Psoas muscle (tissue), 8 donors: ENCODE data around the gene GPATCH8. TPM values are rescaled to one million over a fixed set of nuclear protein-coding genes. Genes with fewer than 3 reads are reported as not detected.

ENCODE experiments used
- ATAC-seq, 4 donors: fragments of 200-7000 bp; cut with Tn5 transposase; one replicate each; pipeline ENCODE4 v1.9.1; 2020; ENCODE audit warnings: moderate library complexity in 3 of 4, mild to moderate bottlenecking in 2 of 4
- DNase-seq, 2 donors: peaks; one replicate each; pipeline ENCODE4 v3.0.0-alpha.2; 2020
- H3K27ac ChIP-seq: fragments of 200-600 bp; one replicate; pipeline ENCODE4 v1.8.0; 2022
- H3K27me3 ChIP-seq, 3 donors: fragments of 200-600 bp in 1 of 3; one replicate each; pipeline versions ENCODE4 v1.6.1 to v1.8.0; 2013 to 2022; ENCODE audit warnings: low read length in 2 of 3, mild to moderate bottlenecking in 2 of 3, moderate library complexity in 1 of 3; ENCODE audit not compliant: insufficient read depth in 3 of 3
- H3K36me3 ChIP-seq, 2 donors: fragments of 200-600 bp in 1 of 2; one replicate each; pipeline versions ENCODE4 v1.6.1 to v1.8.0; 2013 to 2022; ENCODE audit warnings: low read depth in 1 of 2, mild to moderate bottlenecking in 1 of 2, moderate library complexity in 1 of 2; ENCODE audit not compliant: insufficient read depth in 1 of 2
- H3K4me1 ChIP-seq: fragments of 200-600 bp; one replicate; pipeline ENCODE4 v1.8.0; 2022
- H3K4me3 ChIP-seq: fragments of 200-600 bp; one replicate; pipeline ENCODE4 v1.8.0; 2022; ENCODE audit warnings: mild to moderate bottlenecking
- H3K9me3 ChIP-seq: fragments of 200-600 bp; one replicate; pipeline ENCODE4 v1.8.0; 2022
- WGBS, 3 donors: extraction: QIAGEN DNeasy Blood & Tissue Kit; methylation state at CpG; one replicate each; pipeline versions ENCODE4 v1.1.6 to v1.1.7; 2013; 5-methylcytosine and 5-hydroxymethylcytosine counted together
- intact Hi-C, 2 donors: fragments of 100-400 bp; cut with DNase I; formaldehyde crosslinking; loops; one replicate each; pipeline versions ENCODE4 v1.11.0 to v1.14.2; 2022
- polyA plus RNA-seq, 3 donors: library from polyadenylated mRNA; stranded (reverse); fragments of 200-250 nt; gene quantifications; one replicate each; pipeline ENCODE4 v1.2.3, GENCODE V29; 2013
- total RNA-seq, 4 donors: library from RNA; stranded (reverse); fragmentation: NEBNext Ultra II Directional in 2 of 4; extraction: Animal tissue kit (Norgen Biotek cat#: 25700) in 2 of 4; gene quantifications; one replicate each; pipeline versions ENCODE4 v1.2.1 to v1.2.4, GENCODE V29; 2021 to 2023
- TF ChIP-seq, protein P1 (sequence below): fragments of 200-600 bp; IDR thresholded peaks from one replicate; pipeline ENCODE4 v1.8.0; 2022; ENCODE audit warnings: antibody characterized with exemption
- donor health status: healthy with polysubstance abuse.
- donor health status: DM: no; HTN: no; CAD: no; lungs with moderate emphysema.
- donor health status: Bipolar disorder and iron deficiency.
- donor health status: healthy.
- donor health status: DM: yes; HTN: yes; CAD: no.
- donor health status: DM: no; HTN: no; CAD: no.
- donor health status: DM: no; HTN: no; CAD: no.
- donor health status: DM: yes; HTN: yes; CAD: no.

Gene GPATCH8
- total and polyA plus RNA-seq, 7 donors = 5.7 to 28.1 (median 19.0) TPM

- Histone ChIP-seq H3K4me3 (peak overlapping the region; percentile 86), H3K36me3 (no peaks in the 10 kb centered on the region), H3K27me3 (no peaks in the 10 kb centered on the region), H3K27ac (peak overlapping the region; percentile 91), H3K4me1 (peaks cover 65% of the 10 kb centered on the region), H3K9me3 (no peaks in the 10 kb centered on the region)
- no peak for ATAC-seq
- intact Hi-C loops = loop anchor here (5.0 to 10.0 kb wide), 3 partner anchors 62 to 277 kb away; no protein-coding TSS in a partner anchor
- DNase-seq = no peak
- WGBS, 3 donors = 3 to 29% (median 14%) methylated on average over 1 of the region's 1 CpG
- TF ChIP-seq, protein P1, sequence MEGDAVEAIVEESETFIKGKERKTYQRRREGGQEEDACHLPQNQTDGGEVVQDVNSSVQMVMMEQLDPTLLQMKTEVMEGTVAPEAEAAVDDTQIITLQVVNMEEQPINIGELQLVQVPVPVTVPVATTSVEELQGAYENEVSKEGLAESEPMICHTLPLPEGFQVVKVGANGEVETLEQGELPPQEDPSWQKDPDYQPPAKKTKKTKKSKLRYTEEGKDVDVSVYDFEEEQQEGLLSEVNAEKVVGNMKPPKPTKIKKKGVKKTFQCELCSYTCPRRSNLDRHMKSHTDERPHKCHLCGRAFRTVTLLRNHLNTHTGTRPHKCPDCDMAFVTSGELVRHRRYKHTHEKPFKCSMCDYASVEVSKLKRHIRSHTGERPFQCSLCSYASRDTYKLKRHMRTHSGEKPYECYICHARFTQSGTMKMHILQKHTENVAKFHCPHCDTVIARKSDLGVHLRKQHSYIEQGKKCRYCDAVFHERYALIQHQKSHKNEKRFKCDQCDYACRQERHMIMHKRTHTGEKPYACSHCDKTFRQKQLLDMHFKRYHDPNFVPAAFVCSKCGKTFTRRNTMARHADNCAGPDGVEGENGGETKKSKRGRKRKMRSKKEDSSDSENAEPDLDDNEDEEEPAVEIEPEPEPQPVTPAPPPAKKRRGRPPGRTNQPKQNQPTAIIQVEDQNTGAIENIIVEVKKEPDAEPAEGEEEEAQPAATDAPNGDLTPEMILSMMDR = no peak
Measured at GRCh38 chr17:44499722-44500121, 3.5 kb downstream of the GPATCH8 start.

GRCh38 chr17:44496815-44497214 lies 6.4 kb downstream of the GPATCH8 start:
- no peaks in the 10 kb centered on the region for H3K9me3 ChIP-seq
- TF ChIP-seq, protein P1 = no peak
- H3K4me3 ChIP-seq = no peak overlapping the region
- intact Hi-C loops = no loop called here
- H3K4me1 ChIP-seq = peaks cover 70% of the 10 kb centered on the region
- DNase-seq = no peak
- no peak overlapping the region for H3K27ac ChIP-seq
- H3K27me3 ChIP-seq = no peaks in the 10 kb centered on the region
- ATAC-seq = no peak
- no peaks in the 10 kb centered on the region for H3K36me3 ChIP-seq
- WGBS, 3 donors = 78 to 87% (median 82%) methylated on average over 2 of the region's 2 CpGs

GRCh38 chr17:44493339-44493738 lies 9.9 kb downstream of the GPATCH8 start:
- TF ChIP-seq, protein P1 = no peak

DNA sequence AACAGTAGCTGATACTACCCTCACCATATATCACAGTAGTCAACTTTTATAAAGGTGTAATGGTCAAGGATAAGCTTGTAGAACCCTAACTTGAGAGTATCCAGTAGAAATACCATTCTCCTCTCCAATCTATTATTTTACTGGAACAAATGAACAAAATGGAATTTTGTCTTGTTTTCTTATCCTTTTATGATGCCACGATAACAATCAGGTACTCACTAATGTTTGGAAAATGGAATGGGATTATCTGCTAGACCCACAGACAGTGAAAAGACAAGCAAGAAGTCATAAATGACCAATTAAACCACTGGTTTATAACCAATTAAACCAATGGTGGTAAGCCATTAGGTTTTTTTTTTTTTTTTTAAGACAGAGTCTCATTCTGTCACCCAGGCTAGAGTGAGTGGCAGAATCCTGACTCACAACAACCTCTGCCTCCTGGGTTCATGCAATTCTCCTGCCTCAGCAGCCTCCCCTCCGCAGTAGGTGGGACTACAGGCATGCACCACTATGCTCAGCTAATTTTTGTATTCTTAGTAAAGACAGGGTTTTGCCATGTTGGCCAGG lies 10.4 kb downstream of the GPATCH8 start:
- no peak for DNase-seq
- Histone ChIP-seq H3K27me3 (no peaks in the 10 kb centered on the region), H3K27ac (no peak overlapping the region), H3K9me3 (no peaks in the 10 kb centered on the region), H3K36me3 (no peaks in the 10 kb centered on the region), H3K4me3 (no peak overlapping the region), H3K4me1 (peaks cover 41% of the 10 kb centered on the region)
- ATAC-seq = peak in 3 of 4 donors; percentile 46 to 56 (median 48)
- intact Hi-C loops = no loop called here
- WGBS, 3 donors = 91 to 93% (median 93%) methylated on average over 2 of the region's 2 CpGs
- TF ChIP-seq, protein P1 = no peak

More at GRCh38 chr17:44493339-44493738, 9.9 kb downstream of the GPATCH8 start:
- intact Hi-C loops = no loop called here
- Histone ChIP-seq H3K9me3 (no peaks in the 10 kb centered on the region), H3K4me1 (peaks cover 41% of the 10 kb centered on the region), H3K36me3 (no peaks in the 10 kb centered on the region), H3K27me3 (no peaks in the 10 kb centered on the region), H3K27ac (no peak overlapping the region), H3K4me3 (no peak overlapping the region)
- WGBS, 3 donors = 89 to 94% (median 93%) methylated on average over 5 of the region's 5 CpGs
- DNase-seq (no peak), ATAC-seq (no peak)

DNA sequence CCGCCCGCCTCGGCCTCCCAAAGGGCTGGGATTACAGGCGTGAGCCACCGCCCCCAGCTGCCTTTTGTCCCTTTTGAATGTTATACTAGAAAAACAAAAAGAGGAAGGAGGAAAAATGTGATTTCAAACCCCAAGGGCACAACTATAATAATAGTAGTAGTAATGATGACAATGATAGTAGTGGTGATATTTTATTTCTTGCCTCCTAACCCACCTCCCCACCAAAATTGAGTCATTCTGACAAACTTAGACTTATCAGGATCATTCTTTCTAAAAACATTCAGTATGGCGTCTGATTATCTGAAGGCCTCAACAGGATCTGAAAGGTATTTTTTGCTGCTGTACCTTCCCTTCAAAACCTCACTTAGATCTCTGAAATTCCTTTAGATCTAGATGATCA lies 13.6 kb downstream of the GPATCH8 start:
- no peak for ATAC-seq
- TF ChIP-seq, protein P1 = no peak
- H3K27ac ChIP-seq = no peak overlapping the region
- no peak for DNase-seq
- H3K9me3 ChIP-seq = no peaks in the 10 kb centered on the region
- H3K36me3 ChIP-seq = no peaks in the 10 kb centered on the region
- H3K4me1 ChIP-seq = peaks cover 23% of the 10 kb centered on the region
- WGBS, 3 donors = 91 to 94% (median 93%) methylated on average over 6 of the region's 6 CpGs
- intact Hi-C loops = no loop called here
- no peak overlapping the region for H3K4me3 ChIP-seq
- H3K27me3 ChIP-seq = no peaks in the 10 kb centered on the region
